Lung (tissue), 12 donors: ENCODE measurements around the gene FNTB. TPM values are rescaled to one million over a fixed set of nuclear protein-coding genes. Genes with fewer than 3 reads are reported as not detected.

Source experiments
- ATAC-seq: fragments of 200-7000 bp; cut with Tn5 transposase; one replicate; pipeline ENCODE4 v1.9.1; 2020; ENCODE audit warnings: moderate number of reproducible peaks; ENCODE audit not compliant: insufficient read depth, low FRiP score
- DNase-seq, 3 donors: peaks; one replicate each; pipeline ENCODE4 v3.0.0-alpha.2; 2013 to 2017
- H3K27ac ChIP-seq, 2 donors: one replicate each; pipeline ENCODE4 v1.5.1; 2013; ENCODE audit warnings: mild to moderate bottlenecking in 2 of 2, moderate library complexity in 2 of 2, control low read depth in 1 of 2, inconsistent platforms in 1 of 2, low read depth in 1 of 2, low read length in 1 of 2
- H3K27me3 ChIP-seq, 3 donors: one replicate each; pipeline ENCODE4 v1.5.1; 2013; ENCODE audit warnings: low read length in 2 of 3; ENCODE audit not compliant: control insufficient read depth in 3 of 3, insufficient read depth in 3 of 3
- H3K36me3 ChIP-seq, 4 donors: one replicate each; pipeline ENCODE4 v1.5.1; 2013; ENCODE audit warnings: low read length in 4 of 4, mild to moderate bottlenecking in 1 of 4, moderate library complexity in 1 of 4; ENCODE audit not compliant: control insufficient read depth in 4 of 4, insufficient read depth in 4 of 4
- H3K4me1 ChIP-seq, 5 donors: one replicate each; pipeline ENCODE4 v1.5.1; 2013; ENCODE audit warnings: low read length in 5 of 5, mild to moderate bottlenecking in 2 of 5, moderate library complexity in 1 of 5; ENCODE audit not compliant: control insufficient read depth in 5 of 5, insufficient read depth in 5 of 5
- H3K4me3 ChIP-seq: one replicate; pipeline ENCODE4 v1.5.1; 2013; ENCODE audit warnings: mild to moderate bottlenecking, control low read depth, moderate library complexity
- H3K9ac ChIP-seq, 2 donors: one replicate each; pipeline ENCODE4 v1.5.1; 2013; ENCODE audit warnings: low read length in 2 of 2, control low read depth in 1 of 2; ENCODE audit not compliant: insufficient read depth in 1 of 2
- H3K9me3 ChIP-seq, 4 donors: one replicate each; pipeline ENCODE4 v1.5.1; 2013; ENCODE audit warnings: low read length in 3 of 4, mild to moderate bottlenecking in 1 of 4, moderate library complexity in 1 of 4; ENCODE audit not compliant: control insufficient read depth in 4 of 4, insufficient read depth in 3 of 4
- CTCF ChIP-seq: IDR thresholded peaks from 2 replicates; pipeline ENCODE4 v1.5.1; 2012; ENCODE audit warnings: mild to moderate bottlenecking; ENCODE audit errors: control extremely low read depth, extremely low read depth
- WGBS, 2 donors: extraction: QIAGEN DNeasy Blood & Tissue Kit; methylation state at CpG; one replicate each; pipeline ENCODE4 v1.1.7; 2013; 5-methylcytosine and 5-hydroxymethylcytosine counted together
- polyA plus RNA-seq, 2 donors: library from polyadenylated mRNA; stranded (reverse); fragments of 200-250 nt; gene quantifications; one replicate each; pipeline ENCODE4 v1.2.1, GENCODE V29; 2013
- total RNA-seq, 2 donors: library from RNA; depleted of rRNA in 1 of 2; stranded (reverse); fragments of >200 nt in 1 of 2; gene quantifications; one replicate each; pipeline ENCODE4 v1.2.1, GENCODE V29; 2014 to 2021
- donor health status: control.
- donor health status: control.
- donor health status: Bipolar disorder and iron deficiency.
- donor health status: healthy.
- donor health status: DM: yes; HTN: yes; CAD: no.

Gene FNTB
- total and polyA plus RNA-seq, 4 donors = 6.2 to 14.8 (median 10.8) TPM

GRCh38 chr14:64942531-64943111, 44.1 kb upstream of the FNTB start, which contains the start of gene GPX2:
GPX2 (minus strand) TSS chr14:64942745; CDS start chr14:64942726, 19 bp downstream.
- ATAC-seq (no peak), DNase-seq (no peak)
- Histone ChIP-seq H3K4me3 (no peak within 1 kb of the TSS), H3K27ac (no peak within 1 kb of the TSS), H3K4me1 (no peaks in the 10 kb centered on the region), H3K9ac (no peak within 1 kb of the TSS), H3K27me3 (no peaks in the 10 kb centered on the region), H3K9me3 (no peaks in the 10 kb centered on the region), H3K36me3 (peaks cover 0 to 7% (median 3%) of the 10 kb centered on the region in 4 donors)
- WGBS, 2 donors = 82 to 87% methylated on average over 13 of the region's 13 CpGs
- no peak for TF ChIP-seq CTCF

GRCh38 chr14:64943556-64943955, 43.1 kb upstream of the FNTB start:
- DNase-seq (no peak), ATAC-seq (no peak)
- TF ChIP-seq CTCF = no peak
- H3K4me1 ChIP-seq = no peaks in the 10 kb centered on the region
- H3K27me3 ChIP-seq = no peaks in the 10 kb centered on the region
- no peak overlapping the region for H3K27ac ChIP-seq
- peaks cover 0 to 16% (median 3%) of the 10 kb centered on the region in 4 donors for H3K36me3 ChIP-seq
- WGBS, 2 donors = 32 to 68% methylated on average over 6 of the region's 6 CpGs
- no peak overlapping the region for H3K4me3 ChIP-seq
- H3K9me3 ChIP-seq = no peaks in the 10 kb centered on the region
- no peak overlapping the region for H3K9ac ChIP-seq

- no peaks in the 10 kb centered on the region for H3K4me1 ChIP-seq
- H3K9ac ChIP-seq = no peak overlapping the region
- peaks cover 0 to 18% (median 3%) of the 10 kb centered on the region in 4 donors for H3K36me3 ChIP-seq
- H3K27me3 ChIP-seq = no peaks in the 10 kb centered on the region
- H3K27ac ChIP-seq = no peak overlapping the region
- whole genome bisulfite sequencing, 2 donors = 91 to 92% methylated on average over 2 of the region's 2 CpGs
- no peaks in the 10 kb centered on the region for H3K9me3 ChIP-seq
- no peak overlapping the region for H3K4me3 ChIP-seq
- no peak for TF ChIP-seq CTCF
- no peak for ATAC-seq
- no peak for DNase-seq
Observed at GRCh38 chr14:64944041-64944440, 42.7 kb upstream of the FNTB start.

DNA sequence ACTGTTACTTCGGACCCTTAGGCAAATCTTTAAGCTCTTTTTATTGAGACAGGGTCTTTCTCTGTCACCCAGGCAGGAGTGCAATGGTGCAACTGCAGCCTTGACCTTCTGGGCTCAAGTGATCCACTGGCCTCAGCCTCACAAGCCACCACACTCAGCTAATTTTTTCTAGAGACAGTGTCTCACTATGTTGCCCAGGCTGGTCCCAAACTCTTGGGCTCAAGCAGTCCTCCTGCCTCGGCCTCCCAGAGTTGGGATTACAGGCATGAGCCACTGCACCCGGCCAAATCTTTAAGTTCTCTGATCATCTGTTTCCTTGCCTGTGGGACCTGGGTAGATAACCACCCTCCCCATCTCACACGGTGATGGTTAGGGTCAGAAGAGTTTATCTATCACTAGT, 41.8 kb upstream of the FNTB start:
- Histone ChIP-seq H3K4me1 (no peaks in the 10 kb centered on the region), H3K27ac (no peak overlapping the region), H3K4me3 (no peak overlapping the region), H3K27me3 (no peaks in the 10 kb centered on the region), H3K9me3 (no peaks in the 10 kb centered on the region), H3K36me3 (peaks cover 0 to 18% (median 4%) of the 10 kb centered on the region in 4 donors), H3K9ac (no peak overlapping the region)
- no peak for ATAC-seq
- no peak for DNase-seq
- no peak for TF ChIP-seq CTCF
- 92 to 95% methylated on average over 4 of the region's 4 CpGs for WGBS, 2 donors
